ENCODE results near the gene ATP11A. TPM values are rescaled to one million over a fixed set of nuclear protein-coding genes. Genes with fewer than 3 reads are reported as not detected.

Gene ATP11A
- total and polyA plus RNA-seq, 8 donors, result 271 to 502 (median 458) TPM

DNA sequence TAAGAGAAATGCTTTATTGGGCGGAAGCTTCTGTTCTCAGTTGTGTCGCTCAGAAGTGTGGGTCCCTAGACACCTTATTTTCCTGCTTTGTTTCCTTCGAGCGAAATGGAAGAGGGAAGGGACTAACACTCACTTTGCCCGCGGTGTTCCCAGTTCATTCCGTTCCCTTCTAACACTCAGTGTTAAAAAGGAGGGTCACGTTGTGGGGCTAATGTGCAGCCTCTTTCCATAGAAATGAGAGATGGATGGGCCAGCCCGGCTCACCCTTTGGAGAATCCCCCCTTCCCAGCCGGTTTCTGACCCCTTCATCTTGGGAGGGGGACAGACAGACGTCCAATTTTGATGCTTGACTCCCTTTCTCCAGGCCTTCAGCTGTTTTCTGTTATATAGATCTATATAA lies 2.3 kb downstream of the ATP11A start:
- H3K36me3 ChIP-seq, result peaks cover 0 to 14% of the 10 kb centered on the region in 2 donors
- peak overlapping the region; percentile 88 to 93 for H3K4me3 ChIP-seq
- intact Hi-C loops (cut with DNase I), result no loop called here
- H3K27ac ChIP-seq, result peak overlapping the region; percentile 98 to 99
- ATAC-seq (no peak), DNase-seq (no peak)
- H3K27me3 ChIP-seq, result no peaks in the 10 kb centered on the region
- no peaks in the 10 kb centered on the region for H3K9me3 ChIP-seq
- TF ChIP-seq CTCF (IDR thresholded peaks at IDR 0.05), result no peak
- peaks cover 9 to 74% of the 10 kb centered on the region in 2 donors for H3K4me1 ChIP-seq

- Histone ChIP-seq H3K9me3 (no peaks in the 10 kb centered on the region), H3K4me1 (peaks cover 9 to 73% of the 10 kb centered on the region in 2 donors), H3K27ac (peak overlapping the region; percentile 98 to 99), H3K27me3 (no peaks in the 10 kb centered on the region), H3K4me3 (peak overlapping the region; percentile 88 to 93), H3K36me3 (peaks cover 0 to 15% of the 10 kb centered on the region in 2 donors)
- ATAC-seq, result no peak
- intact Hi-C loops (cut with DNase I), result no loop called here
- DNase-seq, result no peak
- TF ChIP-seq CTCF (IDR thresholded peaks at IDR 0.05), result no peak
These were observed 2.7 kb downstream of the ATP11A start for GRCh38 chr13:112692586-112692985.

GRCh38 chr13:112693831-112694497 lies 4.1 kb downstream of the ATP11A start:
- peak in 2 of 4 donors; percentile 67 to 68 for DNase-seq
- intact Hi-C loops (cut with DNase I), result no loop called here
- ATAC-seq, result peak; percentile 55
- TF ChIP-seq CTCF (IDR thresholded peaks at IDR 0.05), result no peak
- peaks cover 0 to 22% of the 10 kb centered on the region in 2 donors for H3K36me3 ChIP-seq
- H3K27ac ChIP-seq, result peak overlapping the region; percentile 98 to 99
- peak overlapping the region in 1 of 2 donors; percentile 88 for H3K4me3 ChIP-seq
- no peaks in the 10 kb centered on the region for H3K27me3 ChIP-seq
- no peaks in the 10 kb centered on the region for H3K9me3 ChIP-seq
- H3K4me1 ChIP-seq, result peaks cover 9 to 66% of the 10 kb centered on the region in 2 donors

DNA sequence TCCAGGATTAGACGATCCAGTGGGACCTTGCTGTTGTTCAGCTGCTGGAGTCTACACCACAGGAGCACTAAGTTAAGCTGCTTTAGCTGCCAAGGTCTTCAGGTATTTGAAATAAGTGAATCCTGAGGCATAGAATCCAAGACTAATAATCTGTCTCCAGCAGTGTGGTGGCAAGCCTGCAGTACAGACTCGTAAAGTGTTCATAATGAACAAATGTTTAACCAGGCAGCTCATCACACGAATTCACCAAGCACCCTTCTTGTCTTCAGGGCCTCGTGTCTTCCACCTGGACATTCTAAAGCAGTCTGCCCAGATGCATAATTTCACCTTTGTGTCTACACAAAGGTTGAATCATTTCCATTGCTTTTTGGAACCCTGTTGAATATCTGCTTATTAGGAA lies 5.3 kb downstream of the ATP11A start:
- Histone ChIP-seq H3K27me3 (no peaks in the 10 kb centered on the region), H3K4me1 (peaks cover 12 to 62% of the 10 kb centered on the region in 2 donors), H3K36me3 (peaks cover 0 to 22% of the 10 kb centered on the region in 2 donors), H3K4me3 (no peak overlapping the region), H3K27ac (peak overlapping the region; percentile 98 to 99), H3K9me3 (no peaks in the 10 kb centered on the region)
- intact Hi-C loops (cut with DNase I), result no loop called here
- no peak for DNase-seq
- no peak for TF ChIP-seq CTCF (IDR thresholded peaks at IDR 0.05)
- ATAC-seq, result no peak

DNA sequence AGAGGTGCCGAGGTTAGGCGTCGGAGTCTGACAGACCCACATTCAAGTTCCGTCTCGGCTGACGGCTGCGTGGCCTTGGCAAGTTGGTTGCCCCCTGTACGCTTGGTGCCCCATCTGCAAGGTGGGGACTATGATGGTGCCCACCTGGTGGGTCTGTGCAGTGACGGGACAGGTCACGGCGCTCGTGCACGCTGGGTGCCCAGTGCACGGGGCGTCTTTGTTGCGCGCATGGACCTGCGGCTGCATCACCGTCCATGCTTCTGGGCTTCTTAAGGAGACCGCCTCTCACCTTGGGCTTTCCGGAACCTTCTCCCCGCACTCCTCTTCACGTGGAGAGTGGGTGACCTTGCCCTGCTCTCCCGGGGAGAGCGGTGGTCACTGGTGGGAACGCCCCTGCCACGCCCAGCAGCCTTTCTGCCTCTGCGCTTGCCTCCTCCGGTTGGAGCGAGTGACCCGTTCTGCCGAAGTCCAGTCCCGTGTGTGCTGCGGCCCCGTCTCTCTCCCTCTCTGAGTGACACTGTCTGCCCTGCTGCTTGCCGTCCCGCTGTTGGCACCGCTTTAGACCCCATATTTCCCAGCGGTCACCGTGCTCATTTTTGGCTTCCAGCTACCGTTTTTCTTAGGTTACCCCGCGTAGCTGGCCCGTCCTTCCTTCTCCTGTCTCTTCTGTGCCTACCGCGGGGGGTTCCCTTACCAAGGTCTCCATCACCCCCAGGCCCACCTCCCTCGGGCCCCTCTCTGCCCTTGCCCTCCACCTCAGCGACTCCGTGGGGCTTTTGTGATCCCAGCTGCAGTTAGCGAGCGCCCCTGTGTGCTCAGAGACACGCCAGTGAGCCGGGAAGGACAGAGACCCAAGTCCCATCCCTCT lies 6.4 kb downstream of the ATP11A start:
- intact Hi-C loops (cut with DNase I), result no loop called here
- TF ChIP-seq CTCF (IDR thresholded peaks at IDR 0.05), result no peak
- DNase-seq, result peak in 2 of 4 donors; percentile 47 to 77
- no peak for ATAC-seq
- Histone ChIP-seq H3K27ac (peak overlapping the region in 1 of 2 donors; percentile 37), H3K27me3 (no peaks in the 10 kb centered on the region), H3K9me3 (no peaks in the 10 kb centered on the region), H3K4me3 (no peak overlapping the region), H3K36me3 (peaks cover 0 to 22% of the 10 kb centered on the region in 2 donors), H3K4me1 (peaks cover 12 to 72% of the 10 kb centered on the region in 2 donors)

Data from left lung (tissue), 10 donors.